Stomach (tissue), 9 donors: Measurements from ENCODE around the gene PCBD1. TPM values are rescaled to one million over a fixed set of nuclear protein-coding genes. Genes with fewer than 3 reads are reported as not detected.

Experiments
- DNase-seq, 2 donors: peaks; one replicate each; pipeline versions ENCODE4 v3.0.0 to v3.0.0-alpha.2; 2013 to 2019
- H3K27ac ChIP-seq, 5 donors: fragments of 200-600 bp in 4 of 5; sonication (generic) in 4 of 5; one replicate each; pipeline ENCODE4 v1.5.1; 2013 to 2019; ENCODE audit warnings: mild to moderate bottlenecking in 1 of 5, moderate library complexity in 1 of 5
- H3K27me3 ChIP-seq, 3 donors: fragments of 200-600 bp; sonication (generic); one replicate each; pipeline ENCODE4 v1.5.1; 2017 to 2019; ENCODE audit warnings: mixed run types in 1 of 3
- H3K36me3 ChIP-seq, 4 donors: fragments of 200-600 bp; sonication (generic); 1 replicate in 3 of 4; 2 replicates in 1 of 4; pipeline ENCODE4 v1.5.1; 2016 to 2019
- H3K4me1 ChIP-seq, 4 donors: fragments of 200-600 bp; sonication (generic); one replicate each; pipeline ENCODE4 v1.5.1; 2016 to 2019
- H3K4me3 ChIP-seq, 4 donors: fragments of 200-600 bp; sonication (generic) in 3 of 4; one replicate each; pipeline ENCODE4 v1.5.1; 2016 to 2019; ENCODE audit warnings: mild to moderate bottlenecking in 1 of 4
- H3K9me3 ChIP-seq, 4 donors: fragments of 200-600 bp; sonication (generic); one replicate each; pipeline ENCODE4 v1.5.1; 2016 to 2019
- CTCF ChIP-seq, 7 experiments: fragments of 450-650 bp in 4 of 7; fragments of 200-600 bp in 3 of 7; sonication (generic) in 3 of 7; IDR thresholded peaks; one replicate each; pipeline ENCODE4 v1.5.1; 2016 to 2019; ENCODE audit warnings: antibody characterized with exemption in 7 of 7, control low read depth in 2 of 7, mild to moderate bottlenecking in 1 of 7
- EP300 ChIP-seq: sonication (generic); formaldehyde crosslinking; IDR thresholded peaks from one replicate; pipeline ENCODE4 v1.6.1; 2017; ENCODE audit warnings: antibody characterized with exemption
- POLR2A ChIP-seq, 4 donors: fragments of 450-650 bp; IDR thresholded peaks; one replicate each; pipeline ENCODE4 v1.6.1; 2016; ENCODE audit warnings: antibody characterized with exemption in 4 of 4, control low read depth in 2 of 4, mild to moderate bottlenecking in 1 of 4, moderate library complexity in 1 of 4
- POLR2AphosphoS5 ChIP-seq, 3 donors: sonication (generic); formaldehyde crosslinking; IDR thresholded peaks; one replicate each; pipeline ENCODE4 v1.6.1; 2016; ENCODE audit warnings: antibody characterized with exemption in 3 of 3
- whole genome bisulfite sequencing, 5 donors: extraction: QIAGEN DNeasy Blood & Tissue Kit in 3 of 5; methylation state at CpG; one replicate each; pipeline versions ENCODE4 v1.1.5 to v1.1.7; 2013 to 2018; 5-methylcytosine and 5-hydroxymethylcytosine counted together
- intact Hi-C: fragments of 100-400 bp; cut with DNase I; formaldehyde crosslinking; loops from one replicate; pipeline ENCODE4 v1.15.1; 2023; ENCODE audit warnings: low total_unique reads
- polyA plus RNA-seq, 3 donors: library from polyadenylated mRNA; stranded (reverse); fragments of 200-250 nt; gene quantifications; one replicate each; pipeline ENCODE4 v1.2.3, GENCODE V29; 2013
- total RNA-seq, 5 donors: library from RNA; depleted of rRNA; stranded (reverse); fragments of >200 nt; gene quantifications; one replicate each; pipeline versions ENCODE4 v1.1.0 to v1.2.3, GENCODE V29; 2014 to 2016
- donor health status: healthy with polysubstance abuse.
- donor health status: Bipolar disorder and iron deficiency.
- donor health status: healthy.

PCBD1 gene
- total and polyA plus RNA-seq, 8 donors, result 29.4 to 130 (median 66.1) TPM

GRCh38 chr10:70917635-70918034 lies 29.3 kb upstream of the PCBD1 start:
- intact Hi-C loops, result no loop called here
- TF ChIP-seq EP300 (no peak), POLR2A (IDR thresholded peaks at IDR 0.05) (no peak), CTCF (IDR thresholded peaks at IDR 0.05) (no peak), POLR2AphosphoS5 (IDR thresholded peaks at IDR 0.05) (no peak)
- Histone ChIP-seq H3K4me3 (no peak overlapping the region), H3K27me3 (peaks cover 0 to 38% (median 7%) of the 10 kb centered on the region in 3 donors), H3K4me1 (no peaks in the 10 kb centered on the region), H3K36me3 (no peaks in the 10 kb centered on the region), H3K9me3 (no peaks in the 10 kb centered on the region), H3K27ac (no peak overlapping the region)
- no peak for DNase-seq
- WGBS, 5 donors, result 61 to 87% (median 73%) methylated on average over 6 to 10 of the region's 10 CpGs

GRCh38 chr10:70917226-70917625 lies 28.9 kb upstream of the PCBD1 start:
- 76 to 88% (median 83%) methylated on average over 5 of the region's 5 CpGs for WGBS, 5 donors
- H3K4me1 ChIP-seq, result no peaks in the 10 kb centered on the region
- no peak for DNase-seq
- TF ChIP-seq POLR2A (IDR thresholded peaks at IDR 0.05), result no peak
- TF ChIP-seq EP300, result no peak
- no peak overlapping the region for H3K27ac ChIP-seq
- no peaks in the 10 kb centered on the region for H3K9me3 ChIP-seq
- H3K4me3 ChIP-seq, result no peak overlapping the region
- no peaks in the 10 kb centered on the region for H3K36me3 ChIP-seq
- intact Hi-C loops, result no loop called here
- peaks cover 0 to 38% (median 7%) of the 10 kb centered on the region in 3 donors for H3K27me3 ChIP-seq

GRCh38 chr10:70916241-70916640 lies 27.9 kb upstream of the PCBD1 start:
- no peak overlapping the region for H3K4me3 ChIP-seq
- peaks cover 0 to 38% (median 7%) of the 10 kb centered on the region in 3 donors for H3K27me3 ChIP-seq
- H3K9me3 ChIP-seq, result no peaks in the 10 kb centered on the region
- no peak for DNase-seq
- TF ChIP-seq CTCF (IDR thresholded peaks at IDR 0.05) (no peak), POLR2A (IDR thresholded peaks at IDR 0.05) (no peak), EP300 (no peak), POLR2AphosphoS5 (IDR thresholded peaks at IDR 0.05) (no peak)
- no peaks in the 10 kb centered on the region for H3K4me1 ChIP-seq
- WGBS, 5 donors, result 81 to 91% (median 89%) methylated on average over 6 of the region's 6 CpGs
- intact Hi-C loops, result no loop called here
- H3K36me3 ChIP-seq, result no peaks in the 10 kb centered on the region
- no peak overlapping the region for H3K27ac ChIP-seq

- H3K4me1 ChIP-seq, result no peaks in the 10 kb centered on the region
- intact Hi-C loops, result no loop called here
- no peaks in the 10 kb centered on the region for H3K9me3 ChIP-seq
- H3K27ac ChIP-seq, result no peak overlapping the region
- TF ChIP-seq EP300 (no peak), CTCF (IDR thresholded peaks at IDR 0.05) (no peak), POLR2AphosphoS5 (IDR thresholded peaks at IDR 0.05) (no peak), POLR2A (IDR thresholded peaks at IDR 0.05) (no peak)
- H3K27me3 ChIP-seq, result peaks cover 0 to 38% (median 7%) of the 10 kb centered on the region in 3 donors
- 79 to 86% (median 83%) methylated on average over 9 of the region's 9 CpGs for WGBS, 5 donors
- no peaks in the 10 kb centered on the region for H3K36me3 ChIP-seq
- DNase-seq, result no peak
- H3K4me3 ChIP-seq, result no peak overlapping the region
These were observed 27.4 kb upstream of the PCBD1 start for GRCh38 chr10:70915806-70916205.

- no peaks in the 10 kb centered on the region for H3K36me3 ChIP-seq
- H3K27me3 ChIP-seq, result peaks cover 0 to 34% (median 7%) of the 10 kb centered on the region in 3 donors
- H3K4me1 ChIP-seq, result no peaks in the 10 kb centered on the region
- H3K9me3 ChIP-seq, result no peaks in the 10 kb centered on the region
- TF ChIP-seq EP300 (no peak), POLR2AphosphoS5 (IDR thresholded peaks at IDR 0.05) (no peak), CTCF (IDR thresholded peaks at IDR 0.05) (no peak), POLR2A (IDR thresholded peaks at IDR 0.05) (no peak)
- intact Hi-C loops, result no loop called here
- no peak for DNase-seq
- 82 to 90% (median 88%) methylated on average over 3 to 5 of the region's 5 CpGs for WGBS, 5 donors
- H3K27ac ChIP-seq, result no peak overlapping the region
- no peak overlapping the region for H3K4me3 ChIP-seq
These were observed 26.8 kb upstream of the PCBD1 start for GRCh38 chr10:70915206-70915605.
